GM12873 (cell line): ENCODE results near the gene GSTO1.

Experiments
- CTCF ChIP-seq: IDR thresholded peaks from 2 replicates; pipeline ENCODE4 v1.5.1; 2012; ENCODE audit warnings: low read depth, mild to moderate bottlenecking, moderate library complexity, low read length, control low read depth; ENCODE audit not compliant: insufficient read depth; ENCODE audit errors: missing control alignments

GSTO1 gene

GRCh38 chr10:104311184-104311720 is 56.6 kb downstream of the GSTO1 start:
- no peak for TF ChIP-seq CTCF

DNA sequence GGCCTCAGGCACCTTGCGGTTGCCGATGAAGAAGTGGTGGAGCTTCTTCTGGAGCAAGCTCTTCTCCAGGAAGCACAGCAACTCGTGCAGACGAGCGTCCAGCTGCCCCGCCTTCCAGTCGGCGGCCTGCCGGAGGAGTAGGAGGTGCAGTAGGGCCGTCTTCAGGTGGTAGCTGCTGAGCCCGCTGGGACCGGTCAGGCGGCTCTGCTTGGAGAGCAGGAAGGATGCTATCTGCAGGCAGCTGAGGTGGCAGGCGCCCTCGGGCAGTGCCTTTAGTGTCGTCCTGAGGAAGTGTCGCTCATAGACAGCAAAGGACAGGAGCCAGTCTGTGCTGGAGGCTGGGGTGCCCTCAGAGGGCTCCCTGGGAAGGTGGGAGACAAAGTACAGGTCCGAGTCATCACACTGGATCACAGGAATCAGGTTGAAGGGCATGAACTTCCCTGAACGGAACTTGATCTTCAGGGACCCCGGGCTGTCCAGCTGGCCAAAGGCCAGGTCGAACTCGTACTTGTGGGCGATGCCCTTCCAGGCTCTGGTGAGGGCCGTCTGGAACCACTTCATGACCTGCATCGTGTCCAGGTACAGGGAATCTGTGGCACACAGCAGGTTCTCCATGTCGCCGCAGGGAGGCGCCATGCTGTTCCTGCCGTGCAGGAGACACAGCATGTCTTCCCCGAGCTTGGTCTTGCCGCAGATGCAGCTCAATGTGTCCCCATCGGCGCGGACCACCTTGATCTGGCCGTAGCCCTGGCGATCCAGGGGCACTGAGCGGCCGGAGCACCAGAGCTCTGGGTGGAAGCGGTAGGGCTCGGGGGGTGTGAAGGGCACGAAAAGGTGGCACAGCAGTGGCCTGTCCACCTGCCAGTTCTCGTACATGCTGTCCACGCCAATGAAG is 60.1 kb downstream of the GSTO1 start:
- TF ChIP-seq CTCF: no peak

GRCh38 chr10:104315486-104315921 is 60.8 kb downstream of the GSTO1 start:
- TF ChIP-seq CTCF: no peak

DNA sequence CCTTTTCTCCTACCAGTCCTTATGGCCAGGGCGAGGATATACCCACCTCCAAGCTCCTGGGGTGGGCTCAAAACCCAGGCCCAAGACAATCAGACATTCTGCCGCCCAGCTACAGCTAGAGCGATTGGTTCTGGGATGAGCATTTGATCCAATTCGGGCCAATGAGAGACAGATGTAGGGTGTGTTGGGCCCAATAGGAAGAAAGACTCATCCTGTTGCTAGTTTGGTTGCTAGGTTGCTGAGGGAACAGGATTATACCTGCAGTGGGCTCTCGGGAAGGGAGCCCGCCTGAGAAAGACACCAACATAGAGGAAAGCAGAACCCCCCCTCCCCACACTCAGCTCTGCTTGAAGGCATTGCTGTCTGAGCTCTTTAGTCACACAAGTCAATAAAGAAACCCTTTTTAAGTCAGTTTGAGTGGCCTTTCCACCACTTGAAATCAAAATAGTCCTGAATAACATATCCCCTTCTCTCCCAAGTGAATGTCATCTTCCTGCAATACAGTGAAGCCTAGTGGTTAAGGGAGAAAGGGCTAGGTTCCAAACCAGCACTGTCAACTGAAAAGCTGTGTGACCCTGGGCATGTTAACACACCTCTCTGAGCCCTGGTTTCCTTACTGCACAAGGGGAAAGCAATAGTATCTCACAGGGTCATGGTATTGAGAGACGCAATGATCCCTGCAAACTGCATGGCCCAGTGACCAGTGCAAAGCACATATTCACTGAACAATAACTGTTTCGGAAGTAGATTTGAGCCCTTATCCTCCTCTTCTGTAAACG is 61.8 kb downstream of the GSTO1 start:
- TF ChIP-seq CTCF: no peak
